HL-60 (cell line): ENCODE measurements around the gene DNAH10.

Source experiments
- POLR2AphosphoS5 ChIP-seq: IDR thresholded peaks from 2 replicates; pipeline ENCODE4 v1.6.1; 2012; ENCODE audit warnings: low read depth
- TF ChIP-seq, protein P1 (sequence below): IDR thresholded peaks from one replicate; pipeline ENCODE4 v1.5.1; 2011; ENCODE audit warnings: low read length, control low read depth, inconsistent platforms; ENCODE audit not compliant: insufficient read depth

DNA sequence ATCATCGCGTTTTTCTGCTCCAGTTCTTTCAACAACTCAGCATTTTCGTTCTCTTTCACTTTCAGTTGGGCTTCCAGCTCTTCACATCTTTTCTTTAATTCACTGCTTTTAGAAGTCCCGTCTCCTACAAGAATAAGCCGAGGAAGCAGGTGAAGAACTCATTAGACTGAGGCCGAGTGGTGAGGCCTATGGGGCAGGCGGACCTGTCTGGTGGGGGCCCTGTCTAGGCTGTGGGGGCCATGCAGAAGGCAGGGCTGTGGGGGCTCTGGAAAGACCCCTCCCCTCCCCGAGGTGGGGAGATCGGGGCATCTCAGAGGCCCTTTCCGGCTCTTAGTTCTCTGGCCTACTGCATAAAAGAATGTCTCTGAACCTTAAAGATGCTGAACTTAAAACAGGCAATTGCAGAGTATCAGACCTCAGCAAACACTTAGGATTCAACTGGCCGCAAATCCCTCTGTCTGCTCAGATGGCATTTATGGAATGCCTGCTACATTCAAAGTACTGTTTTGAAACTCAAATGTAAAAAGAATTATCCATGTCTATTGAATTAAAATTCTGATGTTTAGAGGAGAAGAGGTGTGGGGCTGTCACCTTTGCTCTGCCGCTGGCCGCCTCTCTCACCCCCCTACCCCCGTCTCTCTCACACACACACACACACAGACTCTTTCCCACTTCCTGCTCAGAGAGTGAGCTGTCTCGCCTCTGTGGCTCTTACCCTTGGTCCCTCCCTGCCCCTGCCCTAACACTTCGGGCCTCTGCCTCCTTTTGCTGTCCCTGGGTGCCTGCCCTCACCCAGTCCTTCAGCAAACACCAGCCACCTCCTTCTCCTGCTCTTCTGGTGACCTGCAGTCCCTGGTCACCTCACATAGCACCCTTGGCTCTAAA lies 175.8 kb downstream of the DNAH10 start:
- TF ChIP-seq, protein P1, sequence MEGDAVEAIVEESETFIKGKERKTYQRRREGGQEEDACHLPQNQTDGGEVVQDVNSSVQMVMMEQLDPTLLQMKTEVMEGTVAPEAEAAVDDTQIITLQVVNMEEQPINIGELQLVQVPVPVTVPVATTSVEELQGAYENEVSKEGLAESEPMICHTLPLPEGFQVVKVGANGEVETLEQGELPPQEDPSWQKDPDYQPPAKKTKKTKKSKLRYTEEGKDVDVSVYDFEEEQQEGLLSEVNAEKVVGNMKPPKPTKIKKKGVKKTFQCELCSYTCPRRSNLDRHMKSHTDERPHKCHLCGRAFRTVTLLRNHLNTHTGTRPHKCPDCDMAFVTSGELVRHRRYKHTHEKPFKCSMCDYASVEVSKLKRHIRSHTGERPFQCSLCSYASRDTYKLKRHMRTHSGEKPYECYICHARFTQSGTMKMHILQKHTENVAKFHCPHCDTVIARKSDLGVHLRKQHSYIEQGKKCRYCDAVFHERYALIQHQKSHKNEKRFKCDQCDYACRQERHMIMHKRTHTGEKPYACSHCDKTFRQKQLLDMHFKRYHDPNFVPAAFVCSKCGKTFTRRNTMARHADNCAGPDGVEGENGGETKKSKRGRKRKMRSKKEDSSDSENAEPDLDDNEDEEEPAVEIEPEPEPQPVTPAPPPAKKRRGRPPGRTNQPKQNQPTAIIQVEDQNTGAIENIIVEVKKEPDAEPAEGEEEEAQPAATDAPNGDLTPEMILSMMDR: no peak
- no peak for TF ChIP-seq POLR2AphosphoS5
